H1 (cell line): ENCODE results near the gene SH3RF2.

Experiments
- BRCA1 ChIP-seq: IDR thresholded peaks from 2 replicates; pipeline ENCODE4 v1.6.1; 2012; ENCODE audit warnings: low read depth, low read length, improper control_type of control experiment
- CTCF ChIP-seq, 3 experiments: IDR thresholded peaks; 1 replicate in 2 of 3; 2 replicates in 1 of 3; pipeline versions ENCODE4 v1.5.1 to v1.6.1; 2011; ENCODE audit warnings: low read length in 3 of 3, mild to moderate bottlenecking in 3 of 3, inconsistent platforms in 2 of 3, low read depth in 1 of 3, moderate library complexity in 1 of 3; ENCODE audit not compliant: insufficient read depth in 1 of 3; ENCODE audit errors: control extremely low read depth in 1 of 3
- EP300 ChIP-seq, 2 experiments: IDR thresholded peaks; 1 replicate in 1 of 2; 2 replicates in 1 of 2; pipeline ENCODE4 v1.6.1; 2011 to 2012; ENCODE audit warnings: low read depth in 2 of 2, low read length in 2 of 2, mild to moderate bottlenecking in 2 of 2, borderline replicate concordance in 1 of 2, inconsistent platforms in 1 of 2, moderate library complexity in 1 of 2
- EZH2 ChIP-seq: fragments of 200-600 bp; sonication (generic); IDR thresholded peaks from 2 replicates; pipeline ENCODE4 v1.7.1; 2012; ENCODE audit warnings: low read depth, mild to moderate bottlenecking, moderate library complexity, low read length, inconsistent platforms; ENCODE audit not compliant: severe bottlenecking
- MAX ChIP-seq: IDR thresholded peaks from 2 replicates; pipeline ENCODE4 v1.6.1; 2012; ENCODE audit warnings: inconsistent platforms
- POLR2A ChIP-seq, 2 experiments: IDR thresholded peaks; 1 replicate in 1 of 2; 2 replicates in 1 of 2; pipeline ENCODE4 v1.6.1; 2011; ENCODE audit warnings: low read depth in 2 of 2, low read length in 2 of 2, mild to moderate bottlenecking in 2 of 2; ENCODE audit errors: control extremely low read depth in 1 of 2
- POLR2AphosphoS5 ChIP-seq: IDR thresholded peaks from 2 replicates; pipeline ENCODE4 v1.6.1; 2011; ENCODE audit warnings: low read depth, low read length

- TF ChIP-seq POLR2AphosphoS5 (no peak), EZH2 (no peak), BRCA1 (no peak), CTCF (IDR thresholded peaks at IDR 0.05; ENCODE audit: control extremely low read depth in 1 of 3, insufficient read depth in 1 of 3, low read depth in 1 of 3, low read length in 3 of 3) (no peak), POLR2A (IDR thresholded peaks at IDR 0.05; ENCODE audit: control extremely low read depth in 1 of 2, low read depth in 2 of 2, low read length in 2 of 2) (no peak), MAX (no peak), EP300 (IDR thresholded peaks at IDR 0.05; ENCODE audit: borderline replicate concordance in 1 of 2, low read depth in 2 of 2, low read length in 2 of 2) (no peak)
Observed at GRCh38 chr5:145902421-145902820, 34.0 kb upstream of the SH3RF2 start.
